Activated naive CD4-positive, alpha-beta T cell treated with anti-CD3 and anti-CD28 coated beads for 36 hours (primary cell): ENCODE data around the gene UNC79. TPM values are rescaled to one million over a fixed set of nuclear protein-coding genes. Genes with fewer than 3 reads are reported as not detected.

ENCODE experiments used
- CTCF ChIA-PET: fragments of 350-600 bp; sonication (Branson Sonifier 250); formaldehyde crosslinking; loops from one replicate; lab custom pipeline; 2021; ENCODE audit warnings: antibody characterized with exemption; lab: Charles Lee
- DNase-seq: peaks from one replicate; pipeline ENCODE4 v3.0.0-alpha.2; 2020
- H3K27ac Mint-ChIP-seq: one replicate; pipeline ENCODE4 v1.8.0; 2021; ENCODE audit warnings: mild to moderate bottlenecking, mixed read lengths
- H3K27me3 Mint-ChIP-seq: one replicate; pipeline ENCODE4 v1.8.0; 2021; ENCODE audit warnings: low read depth, mixed read lengths
- H3K36me3 Mint-ChIP-seq: one replicate; pipeline ENCODE4 v1.8.0; 2021; ENCODE audit warnings: low read depth, mixed read lengths
- H3K4me1 Mint-ChIP-seq: one replicate; pipeline ENCODE4 v1.8.0; 2021; ENCODE audit warnings: low read depth, mixed read lengths
- H3K4me3 Mint-ChIP-seq: one replicate; pipeline ENCODE4 v1.8.0; 2021; ENCODE audit warnings: mild to moderate bottlenecking, moderate library complexity, mixed read lengths
- H3K9me3 Mint-ChIP-seq: one replicate; pipeline ENCODE4 v1.8.0; 2021; ENCODE audit warnings: mixed read lengths
- intact Hi-C: fragments of 100-400 bp; cut with micrococcal nuclease; formaldehyde crosslinking; loops from one replicate; pipeline ENCODE4 v1.15.1; 2023
- total RNA-seq, 2 experiments: library from RNA; stranded (reverse); gene quantifications; one replicate each; pipeline ENCODE4 v1.2.3, GENCODE V29; 2021

Gene UNC79
- total RNA-seq, 2 experiments from 2014 or later = 0.02 to 0.07 TPM

- Mint-ChIP-seq H3K4me1 (no peaks in the 10 kb centered on the region), H3K27me3 (peaks cover 8% of the 10 kb centered on the region), H3K27ac (no peak overlapping the region), H3K36me3 (no peaks in the 10 kb centered on the region), H3K9me3 (no peaks in the 10 kb centered on the region), H3K4me3 (no peak overlapping the region)
- CTCF ChIA-PET = no interaction called here
- intact Hi-C loops = no loop called here
- DNase-seq = no peak
These were observed 148.4 kb downstream of the UNC79 start for GRCh38 chr14:93579178-93579577.

- H3K36me3 Mint-ChIP-seq = no peaks in the 10 kb centered on the region
- intact Hi-C loops = no loop called here
- peaks cover 4% of the 10 kb centered on the region for H3K27me3 Mint-ChIP-seq
- no peak overlapping the region for H3K4me3 Mint-ChIP-seq
- H3K4me1 Mint-ChIP-seq = no peaks in the 10 kb centered on the region
- DNase-seq = no peak
- no peak overlapping the region for H3K27ac Mint-ChIP-seq
- CTCF ChIA-PET = no interaction called here
- no peaks in the 10 kb centered on the region for H3K9me3 Mint-ChIP-seq
These were observed 151.8 kb downstream of the UNC79 start for GRCh38 chr14:93582516-93582915.

- Mint-ChIP-seq H3K27me3 (peaks cover 5% of the 10 kb centered on the region), H3K4me1 (no peaks in the 10 kb centered on the region), H3K27ac (no peak overlapping the region), H3K4me3 (no peak overlapping the region), H3K36me3 (no peaks in the 10 kb centered on the region), H3K9me3 (no peaks in the 10 kb centered on the region)
- no peak for DNase-seq
- CTCF ChIA-PET = no interaction called here
- intact Hi-C loops = no loop called here
These were observed 156.6 kb downstream of the UNC79 start for GRCh38 chr14:93587330-93587729.

GRCh38 chr14:93591506-93591905, 160.8 kb downstream of the UNC79 start:
- Mint-ChIP-seq H3K4me1 (no peaks in the 10 kb centered on the region), H3K9me3 (no peaks in the 10 kb centered on the region), H3K4me3 (no peak overlapping the region), H3K27me3 (peaks cover 15% of the 10 kb centered on the region), H3K36me3 (no peaks in the 10 kb centered on the region), H3K27ac (no peak overlapping the region)
- intact Hi-C loops = no loop called here
- DNase-seq = no peak
- CTCF ChIA-PET = no interaction called here

GRCh38 chr14:93592786-93593185, 162.0 kb downstream of the UNC79 start:
- intact Hi-C loops = no loop called here
- Mint-ChIP-seq H3K36me3 (no peaks in the 10 kb centered on the region), H3K27me3 (peaks cover 10% of the 10 kb centered on the region), H3K9me3 (no peaks in the 10 kb centered on the region), H3K4me1 (no peaks in the 10 kb centered on the region), H3K4me3 (no peak overlapping the region), H3K27ac (no peak overlapping the region)
- no peak for DNase-seq
- CTCF ChIA-PET = no interaction called here

- peaks cover 27% of the 10 kb centered on the region for H3K27me3 Mint-ChIP-seq
- intact Hi-C loops = no loop called here
- peaks cover 6% of the 10 kb centered on the region for H3K9me3 Mint-ChIP-seq
- H3K36me3 Mint-ChIP-seq = no peaks in the 10 kb centered on the region
- no peaks in the 10 kb centered on the region for H3K4me1 Mint-ChIP-seq
- no peak overlapping the region for H3K4me3 Mint-ChIP-seq
- no peak for DNase-seq
- CTCF ChIA-PET = no interaction called here
- H3K27ac Mint-ChIP-seq = no peak overlapping the region
These were observed 175.4 kb downstream of the UNC79 start for GRCh38 chr14:93606091-93606490.

GRCh38 chr14:93619176-93619793, 188.5 kb downstream of the UNC79 start:
- no peak overlapping the region for H3K4me3 Mint-ChIP-seq
- CTCF ChIA-PET = interaction anchor here (0.6 to 0.8 kb wide), 2 partner anchors 65 to 374 kb away, joined by 3 to 5 read pairs; no protein-coding TSS in a partner anchor
- no peaks in the 10 kb centered on the region for H3K9me3 Mint-ChIP-seq
- DNase-seq = peak; percentile 63
- H3K4me1 Mint-ChIP-seq = no peaks in the 10 kb centered on the region
- H3K27ac Mint-ChIP-seq = no peak overlapping the region
- intact Hi-C loops = loop anchor here (1.0 to 2.0 kb wide), 2 partner anchors 384 to 506 kb away; no protein-coding TSS in a partner anchor
- peaks cover 2% of the 10 kb centered on the region for H3K27me3 Mint-ChIP-seq
- no peaks in the 10 kb centered on the region for H3K36me3 Mint-ChIP-seq

- no peak for DNase-seq
- H3K27ac Mint-ChIP-seq = no peak overlapping the region
- no peaks in the 10 kb centered on the region for H3K9me3 Mint-ChIP-seq
- H3K36me3 Mint-ChIP-seq = no peaks in the 10 kb centered on the region
- H3K4me3 Mint-ChIP-seq = no peak overlapping the region
- H3K4me1 Mint-ChIP-seq = no peaks in the 10 kb centered on the region
- H3K27me3 Mint-ChIP-seq = peaks cover 24% of the 10 kb centered on the region
- intact Hi-C loops = no loop called here
- CTCF ChIA-PET = no interaction called here
These were observed 197.3 kb downstream of the UNC79 start for GRCh38 chr14:93628048-93628447.

GRCh38 chr14:93629643-93630042, 198.9 kb downstream of the UNC79 start:
- CTCF ChIA-PET = no interaction called here
- DNase-seq = no peak
- peaks cover 23% of the 10 kb centered on the region for H3K27me3 Mint-ChIP-seq
- no peaks in the 10 kb centered on the region for H3K4me1 Mint-ChIP-seq
- intact Hi-C loops = no loop called here
- H3K9me3 Mint-ChIP-seq = no peaks in the 10 kb centered on the region
- H3K36me3 Mint-ChIP-seq = no peaks in the 10 kb centered on the region
- H3K4me3 Mint-ChIP-seq = no peak overlapping the region
- H3K27ac Mint-ChIP-seq = no peak overlapping the region

- no peaks in the 10 kb centered on the region for H3K36me3 Mint-ChIP-seq
- no peak overlapping the region for H3K27ac Mint-ChIP-seq
- intact Hi-C loops = no loop called here
- no peak overlapping the region for H3K4me3 Mint-ChIP-seq
- no peaks in the 10 kb centered on the region for H3K4me1 Mint-ChIP-seq
- peaks cover 32% of the 10 kb centered on the region for H3K27me3 Mint-ChIP-seq
- CTCF ChIA-PET = no interaction called here
- H3K9me3 Mint-ChIP-seq = no peaks in the 10 kb centered on the region
- DNase-seq = no peak
These were observed 208.1 kb downstream of the UNC79 start for GRCh38 chr14:93638790-93639189.

GRCh38 chr14:93643127-93643526, 212.4 kb downstream of the UNC79 start:
- intact Hi-C loops = no loop called here
- Mint-ChIP-seq H3K4me1 (peaks cover under 1% of the 10 kb centered on the region), H3K27me3 (peaks cover 34% of the 10 kb centered on the region), H3K9me3 (peaks cover 4% of the 10 kb centered on the region), H3K27ac (no peak overlapping the region), H3K4me3 (no peak overlapping the region), H3K36me3 (no peaks in the 10 kb centered on the region)
- CTCF ChIA-PET = no interaction called here
- no peak for DNase-seq

- Mint-ChIP-seq H3K4me1 (peaks cover 6% of the 10 kb centered on the region), H3K27me3 (peaks cover 33% of the 10 kb centered on the region), H3K9me3 (peaks cover 4% of the 10 kb centered on the region), H3K36me3 (no peaks in the 10 kb centered on the region), H3K27ac (no peak overlapping the region), H3K4me3 (no peak overlapping the region)
- no peak for DNase-seq
- CTCF ChIA-PET = no interaction called here
- intact Hi-C loops = no loop called here
These were observed 212.9 kb downstream of the UNC79 start for GRCh38 chr14:93643676-93644075.

- intact Hi-C loops = no loop called here
- CTCF ChIA-PET = interaction anchor here (1.6 kb wide), 1 partner anchor 10 kb away, joined by 8 read pairs; no protein-coding TSS in a partner anchor
- Mint-ChIP-seq H3K36me3 (no peaks in the 10 kb centered on the region), H3K9me3 (peaks cover 4% of the 10 kb centered on the region), H3K4me1 (peaks cover 8% of the 10 kb centered on the region), H3K27me3 (peaks cover 32% of the 10 kb centered on the region), H3K4me3 (no peak overlapping the region), H3K27ac (no peak overlapping the region)
- no peak for DNase-seq
These were observed 214.5 kb downstream of the UNC79 start for GRCh38 chr14:93645200-93645599.
